ENCODE data around the gene LNP1.

LNP1 gene

DNA sequence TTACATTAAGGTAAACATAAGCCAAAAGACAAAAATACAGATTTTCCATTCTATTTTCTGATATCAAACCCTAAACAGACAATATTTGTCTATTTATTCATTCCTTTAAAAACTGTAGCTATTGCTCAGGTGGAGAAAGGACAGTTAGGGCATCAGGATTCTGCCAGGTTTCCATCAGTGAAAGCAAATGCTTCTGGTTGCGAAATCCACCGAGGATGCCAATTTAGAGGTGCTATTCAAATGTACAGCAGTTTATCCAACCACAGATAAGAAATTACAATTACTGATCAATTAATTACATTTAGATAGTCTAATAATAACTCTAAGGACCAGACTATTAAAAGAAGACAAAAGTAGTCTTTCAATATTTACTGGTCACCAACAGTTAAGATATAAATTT lies 4.4 kb upstream of the LNP1 start:
- H3K4me3 ChIP-seq (ENCODE audit: control insufficient read depth, low read depth, low read length): no peak overlapping the region

GRCh38 chr3:100399341-100400071 lies 1.8 kb upstream of the LNP1 start:
- no peak for DNase-seq (ENCODE audit: low read depth)
- peak overlapping the region; percentile 92 for H3K4me3 ChIP-seq (ENCODE audit: control insufficient read depth, low read depth, low read length)
- no peak for TF ChIP-seq CTCF (IDR thresholded peaks at IDR 0.05; ENCODE audit: control insufficient read depth, insufficient read depth, low read depth, low read length, missing control alignments)

More for the DNA sequence above, 4.4 kb upstream of the LNP1 start:
- no peak for TF ChIP-seq CTCF (IDR thresholded peaks at IDR 0.05; ENCODE audit: control insufficient read depth, insufficient read depth, low read depth, low read length, missing control alignments)
- no peak for DNase-seq (ENCODE audit: low read depth)

DNA sequence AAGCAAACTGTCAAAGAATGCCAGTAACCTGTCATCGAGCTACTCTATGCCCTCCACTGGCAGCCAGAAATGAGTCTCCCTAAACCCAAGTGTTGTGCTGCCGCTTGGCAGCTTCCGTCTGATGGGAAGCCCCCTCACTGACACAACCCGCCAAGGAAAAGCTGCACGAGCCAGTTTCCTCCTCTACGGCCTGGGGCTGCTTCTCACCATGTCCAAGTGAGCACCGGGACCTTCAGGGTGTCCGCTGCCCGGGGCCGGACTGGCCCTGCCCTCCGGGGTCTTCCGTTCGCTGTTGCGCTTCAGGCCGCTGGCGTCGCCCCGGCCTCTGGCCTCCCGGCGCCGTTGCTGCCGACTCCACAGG lies 940 bp upstream of the LNP1 start:
- TF ChIP-seq CTCF (IDR thresholded peaks at IDR 0.05; ENCODE audit: control insufficient read depth, insufficient read depth, low read depth, low read length, missing control alignments): no peak
- peak overlapping the region; percentile 92 for H3K4me3 ChIP-seq (ENCODE audit: control insufficient read depth, low read depth, low read length)
- no peak for DNase-seq (ENCODE audit: low read depth)

- no peak for TF ChIP-seq CTCF (IDR thresholded peaks at IDR 0.05; ENCODE audit: control insufficient read depth, insufficient read depth, low read depth, low read length, missing control alignments)
- DNase-seq (ENCODE audit: low read depth): no peak
- H3K4me3 ChIP-seq (ENCODE audit: control insufficient read depth, low read depth, low read length): peak overlapping the region; percentile 92
These were observed 319 bp downstream of the LNP1 start for GRCh38 chr3:100401674-100402041.

GRCh38 chr3:100402256-100402655 lies 917 bp downstream of the LNP1 start:
- no peak for TF ChIP-seq CTCF (IDR thresholded peaks at IDR 0.05; ENCODE audit: control insufficient read depth, insufficient read depth, low read depth, low read length, missing control alignments)
- peak; percentile 25 for DNase-seq (ENCODE audit: low read depth)
- peak overlapping the region; percentile 92 for H3K4me3 ChIP-seq (ENCODE audit: control insufficient read depth, low read depth, low read length)

DNA sequence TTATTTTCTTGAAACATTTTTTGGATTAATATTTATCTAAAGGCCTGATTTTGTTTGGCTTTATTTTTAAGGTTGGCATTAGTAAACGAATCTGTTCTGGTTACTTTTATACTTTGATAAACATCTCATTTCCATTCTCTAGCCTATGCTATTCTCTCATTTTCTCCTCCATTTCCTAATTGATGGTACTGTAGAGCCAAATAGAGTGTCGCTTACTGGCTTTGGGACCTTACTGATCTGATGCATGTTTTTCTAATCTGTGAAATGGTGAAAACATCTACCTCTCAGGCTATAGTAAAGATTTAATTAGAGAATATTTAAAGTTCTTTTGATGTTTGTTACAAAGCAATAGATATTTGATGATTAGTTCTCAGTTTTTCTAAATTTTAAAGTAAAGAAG lies 1.6 kb downstream of the LNP1 start:
- H3K4me3 ChIP-seq (ENCODE audit: control insufficient read depth, low read depth, low read length): peak overlapping the region; percentile 92
- no peak for TF ChIP-seq CTCF (IDR thresholded peaks at IDR 0.05; ENCODE audit: control insufficient read depth, insufficient read depth, low read depth, low read length, missing control alignments)
- DNase-seq (ENCODE audit: low read depth): no peak

Measured in AG09309 (cell line).